ENCODE measurements around the gene PPP1R3E. TPM values are rescaled to one million over a fixed set of nuclear protein-coding genes. Genes with fewer than 3 reads are reported as not detected.
"Not testable (repeated sequence)": the region's sequence is repeated elsewhere in the genome, so short reads cannot be mapped to it uniquely, and the experiment has no call there.

The PPP1R3E gene
- total RNA-seq, 1 donor from 2014 or later, result 10.8 TPM

- Mint-ChIP-seq H3K27me3 (ENCODE audit: unreplicated experiment) (peaks cover 4% of the 10 kb centered on the region), H3K36me3 (ENCODE audit: unreplicated experiment) (peaks cover 13% of the 10 kb centered on the region), H3K4me1 (ENCODE audit: low read depth, unreplicated experiment) (peaks cover 5% of the 10 kb centered on the region), H3K4me3 (ENCODE audit: unreplicated experiment) (no peak overlapping the region), H3K9me3 (ENCODE audit: unreplicated experiment) (peaks cover 3% of the 10 kb centered on the region), H3K27ac (ENCODE audit: unreplicated experiment) (no peak overlapping the region)
- no peak for TF ChIP-seq CTCF (IDR thresholded peaks at IDR 0.05; ENCODE audit: partially characterized antibody, unreplicated experiment)
- DNase-seq, result no peak
Measured at GRCh38 chr14:23275412-23275811, 27.2 kb downstream of the PPP1R3E start.

- peaks cover 7% of the 10 kb centered on the region for H3K27me3 Mint-ChIP-seq (ENCODE audit: unreplicated experiment)
- DNase-seq, result no peak
- no peaks in the 10 kb centered on the region for H3K9me3 Mint-ChIP-seq (ENCODE audit: unreplicated experiment)
- H3K4me1 Mint-ChIP-seq (ENCODE audit: low read depth, unreplicated experiment), result no peaks in the 10 kb centered on the region
- no peak overlapping the region for H3K4me3 Mint-ChIP-seq (ENCODE audit: unreplicated experiment)
- H3K36me3 Mint-ChIP-seq (ENCODE audit: unreplicated experiment), result no peaks in the 10 kb centered on the region
- no peak overlapping the region for H3K27ac Mint-ChIP-seq (ENCODE audit: unreplicated experiment)
- TF ChIP-seq CTCF (IDR thresholded peaks at IDR 0.05; ENCODE audit: partially characterized antibody, unreplicated experiment), result no peak
Measured at GRCh38 chr14:23269193-23269592, 33.5 kb downstream of the PPP1R3E start.

- not testable (repeated sequence) for H3K36me3 Mint-ChIP-seq (ENCODE audit: unreplicated experiment); H3K4me1 Mint-ChIP-seq (ENCODE audit: low read depth, unreplicated experiment); H3K4me3 Mint-ChIP-seq (ENCODE audit: unreplicated experiment); H3K9me3 Mint-ChIP-seq (ENCODE audit: unreplicated experiment); H3K27me3 Mint-ChIP-seq (ENCODE audit: unreplicated experiment); DNase-seq; H3K27ac Mint-ChIP-seq (ENCODE audit: unreplicated experiment)
Measured at GRCh38 chr14:23260849-23261248, 41.8 kb downstream of the PPP1R3E start.

GRCh38 chr14:23259426-23259825, 43.2 kb downstream of the PPP1R3E start:
- no peak overlapping the region for H3K4me3 Mint-ChIP-seq (ENCODE audit: unreplicated experiment)
- no peaks in the 10 kb centered on the region for H3K4me1 Mint-ChIP-seq (ENCODE audit: low read depth, unreplicated experiment)
- peaks cover 2% of the 10 kb centered on the region for H3K27me3 Mint-ChIP-seq (ENCODE audit: unreplicated experiment)
- TF ChIP-seq CTCF (IDR thresholded peaks at IDR 0.05; ENCODE audit: partially characterized antibody, unreplicated experiment), result no peak
- no peaks in the 10 kb centered on the region for H3K36me3 Mint-ChIP-seq (ENCODE audit: unreplicated experiment)
- H3K9me3 Mint-ChIP-seq (ENCODE audit: unreplicated experiment), result no peaks in the 10 kb centered on the region
- DNase-seq, result no peak
- no peak overlapping the region for H3K27ac Mint-ChIP-seq (ENCODE audit: unreplicated experiment)

GRCh38 chr14:23258256-23258655, 44.4 kb downstream of the PPP1R3E start:
- no peak for TF ChIP-seq CTCF (IDR thresholded peaks at IDR 0.05; ENCODE audit: partially characterized antibody, unreplicated experiment)
- no peak for DNase-seq
- H3K4me3 Mint-ChIP-seq (ENCODE audit: unreplicated experiment), result no peak overlapping the region
- H3K9me3 Mint-ChIP-seq (ENCODE audit: unreplicated experiment), result no peaks in the 10 kb centered on the region
- H3K27ac Mint-ChIP-seq (ENCODE audit: unreplicated experiment), result no peak overlapping the region
- H3K4me1 Mint-ChIP-seq (ENCODE audit: low read depth, unreplicated experiment), result no peaks in the 10 kb centered on the region
- peaks cover 2% of the 10 kb centered on the region for H3K27me3 Mint-ChIP-seq (ENCODE audit: unreplicated experiment)
- H3K36me3 Mint-ChIP-seq (ENCODE audit: unreplicated experiment), result no peaks in the 10 kb centered on the region
